H1 (cell line): Measurements from ENCODE around the gene ZNF598.

Experiments
- CTCF ChIP-seq, 3 experiments: IDR thresholded peaks; 1 replicate in 2 of 3; 2 replicates in 1 of 3; pipeline versions ENCODE4 v1.5.1 to v1.6.1; 2011; ENCODE audit warnings: low read length in 3 of 3, mild to moderate bottlenecking in 3 of 3, inconsistent platforms in 2 of 3, low read depth in 1 of 3, moderate library complexity in 1 of 3; ENCODE audit not compliant: insufficient read depth in 1 of 3; ENCODE audit errors: control extremely low read depth in 1 of 3
- GABPA ChIP-seq: IDR thresholded peaks from 2 replicates; pipeline ENCODE4 v1.6.1; 2011; ENCODE audit warnings: mild to moderate bottlenecking, low read length, moderate library complexity, borderline replicate concordance; ENCODE audit not compliant: insufficient read depth
- JUN ChIP-seq: IDR thresholded peaks from 2 replicates; pipeline ENCODE4 v1.6.1; 2011; ENCODE audit warnings: low read depth, mild to moderate bottlenecking, improper control_type of control experiment, low read length
- POLR2A ChIP-seq, 2 experiments: IDR thresholded peaks; 1 replicate in 1 of 2; 2 replicates in 1 of 2; pipeline ENCODE4 v1.6.1; 2011; ENCODE audit warnings: low read depth in 2 of 2, low read length in 2 of 2, mild to moderate bottlenecking in 2 of 2; ENCODE audit errors: control extremely low read depth in 1 of 2
- RAD21 ChIP-seq, 2 experiments: IDR thresholded peaks in 1 of 2; conservative IDR thresholded peaks in 1 of 2; 2 replicates each; pipeline ENCODE4 v1.6.1; 2011; ENCODE audit warnings: low read depth in 2 of 2, low read length in 2 of 2, improper control_type of control experiment in 1 of 2, inconsistent platforms in 1 of 2, mild to moderate bottlenecking in 1 of 2, moderate library complexity in 1 of 2
- RXRA ChIP-seq: IDR thresholded peaks from 2 replicates; pipeline ENCODE4 v1.6.1; 2011; ENCODE audit warnings: low read depth, mild to moderate bottlenecking, low read length, moderate library complexity; ENCODE audit not compliant: insufficient read depth
- SP4 ChIP-seq: IDR thresholded peaks from 2 replicates; pipeline ENCODE4 v1.6.1; 2012; ENCODE audit warnings: low read length, inconsistent platforms
- TCF12 ChIP-seq: IDR thresholded peaks from 2 replicates; pipeline ENCODE4 v1.6.1; 2011; ENCODE audit warnings: low read depth, mild to moderate bottlenecking, low read length
- USF2 ChIP-seq: IDR thresholded peaks from 2 replicates; pipeline ENCODE4 v1.6.1; 2011; ENCODE audit warnings: low read length, improper control_type of control experiment
- TF ChIP-seq, protein P1 (sequence below): IDR thresholded peaks from 2 replicates; pipeline ENCODE4 v1.6.1; 2011; ENCODE audit warnings: low read depth, mild to moderate bottlenecking, low read length; ENCODE audit not compliant: insufficient read depth

GRCh38 chr16:1998360-1998835 lies 11.2 kb downstream of the ZNF598 start:
- TF ChIP-seq CTCF (IDR thresholded peaks at IDR 0.05; ENCODE audit: control extremely low read depth in 1 of 3, insufficient read depth in 1 of 3, low read depth in 1 of 3, low read length in 3 of 3) (no peak), GABPA (no peak), POLR2A (IDR thresholded peaks at IDR 0.05; ENCODE audit: control extremely low read depth in 1 of 2, low read depth in 2 of 2, low read length in 2 of 2) (no peak), USF2 (no peak), RAD21 (IDR thresholded peaks at IDR 0.05 in 1 of 2, conservative IDR thresholded peaks at IDR 0.05 in 1 of 2; ENCODE audit: low read depth in 2 of 2, low read length in 2 of 2) (no peak), JUN (no peak), RXRA (no peak), TCF12 (no peak), SP4 (no peak)
- TF ChIP-seq, protein P1, sequence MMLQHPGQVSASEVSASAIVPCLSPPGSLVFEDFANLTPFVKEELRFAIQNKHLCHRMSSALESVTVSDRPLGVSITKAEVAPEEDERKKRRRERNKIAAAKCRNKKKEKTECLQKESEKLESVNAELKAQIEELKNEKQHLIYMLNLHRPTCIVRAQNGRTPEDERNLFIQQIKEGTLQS = no peak
